Peyer's patch (tissue), 4 donors: Measurements from ENCODE around the gene CELF3. TPM values are rescaled to one million over a fixed set of nuclear protein-coding genes. Genes with fewer than 3 reads are reported as not detected.

Experiments used
- DNase-seq, 3 donors: peaks; one replicate each; pipeline ENCODE4 v3.0.0-alpha.2; 2017 to 2019
- H3K27ac ChIP-seq, 4 donors: fragments of 200-600 bp; sonication (generic); one replicate each; pipeline ENCODE4 v1.5.1; 2016 to 2019
- H3K27me3 ChIP-seq, 2 donors: fragments of 200-600 bp; sonication (generic); one replicate each; pipeline ENCODE4 v1.5.1; 2019
- H3K36me3 ChIP-seq, 3 donors: fragments of 200-600 bp; sonication (generic); one replicate each; pipeline ENCODE4 v1.5.1; 2016 to 2019
- H3K4me1 ChIP-seq, 4 donors: fragments of 200-600 bp; sonication (generic); one replicate each; pipeline ENCODE4 v1.5.1; 2016 to 2019
- H3K4me3 ChIP-seq, 4 donors: fragments of 200-600 bp; sonication (generic); 1 replicate in 3 of 4; 2 replicates in 1 of 4; pipeline ENCODE4 v1.5.1; 2016 to 2019; ENCODE audit warnings: mild to moderate bottlenecking in 1 of 4
- H3K9me3 ChIP-seq, 4 donors: fragments of 200-600 bp; sonication (generic); one replicate each; pipeline ENCODE4 v1.5.1; 2016 to 2019; ENCODE audit warnings: mild to moderate bottlenecking in 1 of 4
- POLR2A ChIP-seq, 2 donors: fragments of 450-650 bp; IDR thresholded peaks; one replicate each; pipeline ENCODE4 v1.5.1; 2017; ENCODE audit warnings: antibody characterized with exemption in 2 of 2, mild to moderate bottlenecking in 2 of 2, moderate library complexity in 2 of 2
- total RNA-seq, 4 donors: library from RNA; depleted of rRNA; stranded (reverse); fragments of >200 nt; gene quantifications; one replicate each; pipeline ENCODE4 v1.1.0, GENCODE V29; 2016
- TF ChIP-seq, protein P1 (sequence below), 6 experiments: fragments of 450-650 bp in 4 of 6; fragments of 200-600 bp in 2 of 6; sonication (generic) in 1 of 6; IDR thresholded peaks; one replicate each; pipeline ENCODE4 v1.5.1; 2017 to 2019; ENCODE audit warnings: antibody characterized with exemption in 6 of 6, mild to moderate bottlenecking in 3 of 6, moderate library complexity in 1 of 6

Gene CELF3
- total RNA-seq, 4 donors from 2014 or later = 2.5 to 7.7 (median 6.1) TPM

DNA sequence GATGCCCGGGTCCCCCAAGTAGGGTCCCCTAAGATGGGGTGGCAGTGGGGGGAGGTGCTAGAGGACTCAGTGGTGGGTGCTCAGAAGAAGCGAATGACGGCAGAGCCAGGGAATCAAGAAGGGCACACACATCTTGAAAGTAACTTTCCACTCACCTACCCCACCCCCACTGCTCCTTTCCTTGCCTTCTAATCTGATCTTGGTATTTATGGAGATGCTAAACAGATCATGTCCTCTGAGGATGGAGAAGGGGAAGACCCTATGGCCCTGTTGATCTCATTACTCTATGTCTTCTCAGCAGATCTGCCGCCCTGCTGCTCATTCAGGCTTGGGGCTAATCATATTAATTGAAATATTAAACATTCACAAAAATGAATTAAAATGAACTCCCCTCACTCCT is 2.1 kb upstream of the CELF3 start:
- Histone ChIP-seq H3K4me3 (no peak overlapping the region), H3K27ac (no peak overlapping the region), H3K4me1 (peaks cover 0 to 29% (median 5%) of the 10 kb centered on the region in 4 donors), H3K9me3 (no peaks in the 10 kb centered on the region), H3K36me3 (no peaks in the 10 kb centered on the region), H3K27me3 (peaks cover 0 to 8% of the 10 kb centered on the region in 2 donors)
- DNase-seq = no peak
- no peak for TF ChIP-seq POLR2A (IDR thresholded peaks at IDR 0.05)
- TF ChIP-seq, protein P1, sequence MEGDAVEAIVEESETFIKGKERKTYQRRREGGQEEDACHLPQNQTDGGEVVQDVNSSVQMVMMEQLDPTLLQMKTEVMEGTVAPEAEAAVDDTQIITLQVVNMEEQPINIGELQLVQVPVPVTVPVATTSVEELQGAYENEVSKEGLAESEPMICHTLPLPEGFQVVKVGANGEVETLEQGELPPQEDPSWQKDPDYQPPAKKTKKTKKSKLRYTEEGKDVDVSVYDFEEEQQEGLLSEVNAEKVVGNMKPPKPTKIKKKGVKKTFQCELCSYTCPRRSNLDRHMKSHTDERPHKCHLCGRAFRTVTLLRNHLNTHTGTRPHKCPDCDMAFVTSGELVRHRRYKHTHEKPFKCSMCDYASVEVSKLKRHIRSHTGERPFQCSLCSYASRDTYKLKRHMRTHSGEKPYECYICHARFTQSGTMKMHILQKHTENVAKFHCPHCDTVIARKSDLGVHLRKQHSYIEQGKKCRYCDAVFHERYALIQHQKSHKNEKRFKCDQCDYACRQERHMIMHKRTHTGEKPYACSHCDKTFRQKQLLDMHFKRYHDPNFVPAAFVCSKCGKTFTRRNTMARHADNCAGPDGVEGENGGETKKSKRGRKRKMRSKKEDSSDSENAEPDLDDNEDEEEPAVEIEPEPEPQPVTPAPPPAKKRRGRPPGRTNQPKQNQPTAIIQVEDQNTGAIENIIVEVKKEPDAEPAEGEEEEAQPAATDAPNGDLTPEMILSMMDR (IDR thresholded peaks at IDR 0.05) = no peak

DNA sequence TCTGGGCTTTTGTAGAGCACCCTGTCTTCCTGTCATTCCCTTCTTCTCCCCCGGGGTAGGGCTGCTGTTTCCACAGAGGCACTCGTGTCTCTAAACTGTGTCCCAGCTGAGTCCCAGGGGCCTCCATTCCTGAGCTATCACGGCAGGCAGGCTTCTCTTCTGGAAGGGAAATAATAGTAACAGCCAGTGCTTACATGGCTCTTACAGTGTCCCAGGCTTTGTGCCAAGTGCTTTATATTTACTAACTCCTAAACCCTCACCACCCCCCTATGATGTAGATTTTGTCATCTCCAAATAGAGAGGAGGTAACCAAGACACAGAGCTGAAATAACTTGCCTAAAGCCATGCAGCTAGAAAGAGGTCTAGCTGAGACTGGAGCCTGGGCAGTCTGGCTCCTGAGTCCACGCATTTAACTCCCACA is 1.4 kb upstream of the CELF3 start:
- peaks cover 0 to 8% of the 10 kb centered on the region in 2 donors for H3K27me3 ChIP-seq
- no peaks in the 10 kb centered on the region for H3K36me3 ChIP-seq
- peaks cover 0 to 34% (median 5%) of the 10 kb centered on the region in 4 donors for H3K4me1 ChIP-seq
- no peak overlapping the region for H3K4me3 ChIP-seq
- no peak for DNase-seq
- H3K27ac ChIP-seq = no peak overlapping the region
- no peaks in the 10 kb centered on the region for H3K9me3 ChIP-seq
- TF ChIP-seq, protein P1 (IDR thresholded peaks at IDR 0.05) = no peak
- TF ChIP-seq POLR2A (IDR thresholded peaks at IDR 0.05) = no peak

DNA sequence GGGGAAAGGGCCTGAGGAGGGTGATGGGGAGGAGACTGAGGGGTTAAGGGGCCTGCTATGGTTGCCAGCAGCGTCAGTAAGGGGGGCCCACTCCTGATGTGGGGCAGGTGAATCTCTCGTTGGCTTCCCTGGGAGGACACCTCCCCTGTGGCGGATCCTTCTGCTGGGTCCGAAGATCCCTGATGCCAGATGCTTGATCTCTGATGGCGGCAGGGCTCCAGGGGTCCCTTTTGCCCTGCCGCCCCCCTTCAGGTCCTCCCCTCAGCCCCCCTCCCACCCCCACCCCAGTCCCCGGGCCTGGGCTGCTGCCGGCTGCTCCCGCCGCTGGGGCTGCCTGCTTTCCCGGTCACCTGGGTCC is 219 bp downstream of the CELF3 start:
- Histone ChIP-seq H3K27ac (no peak overlapping the region), H3K27me3 (peaks cover 0 to 8% of the 10 kb centered on the region in 2 donors), H3K4me3 (no peak overlapping the region), H3K4me1 (peaks cover 0 to 36% (median under 1%) of the 10 kb centered on the region in 4 donors), H3K9me3 (no peaks in the 10 kb centered on the region), H3K36me3 (no peaks in the 10 kb centered on the region)
- TF ChIP-seq POLR2A (IDR thresholded peaks at IDR 0.05) = no peak
- TF ChIP-seq, protein P1 (IDR thresholded peaks at IDR 0.05) = no peak
- no peak for DNase-seq

DNA sequence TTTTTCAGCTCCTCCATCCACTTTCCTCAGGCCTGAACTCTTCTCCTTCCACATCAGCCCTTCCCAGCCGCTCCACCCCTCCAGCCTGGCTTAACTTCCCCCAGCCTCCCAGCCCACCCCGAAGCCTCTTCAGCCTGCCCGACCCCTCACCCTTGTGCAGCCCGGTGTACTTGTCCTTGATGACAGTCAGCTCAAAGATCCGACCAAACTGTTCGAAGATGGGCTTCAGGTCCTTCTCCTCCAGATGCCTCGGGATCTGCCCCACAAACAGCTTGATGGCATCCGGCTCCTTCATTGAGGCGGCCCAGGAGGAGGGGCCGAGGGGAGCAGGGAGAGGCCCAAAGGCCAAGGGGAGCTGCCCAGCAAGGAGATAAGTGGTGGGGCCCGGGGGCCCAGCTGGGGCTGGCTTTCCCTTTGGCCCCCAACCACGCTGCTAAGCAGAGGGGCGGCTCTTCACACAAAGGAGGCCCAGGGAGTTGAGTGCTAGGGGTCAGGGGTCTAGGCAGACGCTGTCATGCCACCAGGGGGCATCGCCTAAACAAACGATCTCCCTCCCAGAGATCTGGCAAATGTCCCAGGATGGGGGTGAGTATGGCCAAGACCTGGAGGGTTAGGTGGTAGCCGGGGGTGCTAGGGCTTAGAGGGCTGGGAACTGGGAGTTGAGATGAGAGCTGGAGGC is 738 bp downstream of the CELF3 start:
- no peak overlapping the region for H3K27ac ChIP-seq
- no peaks in the 10 kb centered on the region for H3K36me3 ChIP-seq
- H3K9me3 ChIP-seq = no peaks in the 10 kb centered on the region
- no peak for DNase-seq
- H3K27me3 ChIP-seq = peaks cover 0 to 8% of the 10 kb centered on the region in 2 donors
- no peak for TF ChIP-seq POLR2A (IDR thresholded peaks at IDR 0.05)
- TF ChIP-seq, protein P1 (IDR thresholded peaks at IDR 0.05) = no peak
- H3K4me3 ChIP-seq = no peak overlapping the region
- H3K4me1 ChIP-seq = peaks cover 0 to 35% (median 0%) of the 10 kb centered on the region in 4 donors

DNA sequence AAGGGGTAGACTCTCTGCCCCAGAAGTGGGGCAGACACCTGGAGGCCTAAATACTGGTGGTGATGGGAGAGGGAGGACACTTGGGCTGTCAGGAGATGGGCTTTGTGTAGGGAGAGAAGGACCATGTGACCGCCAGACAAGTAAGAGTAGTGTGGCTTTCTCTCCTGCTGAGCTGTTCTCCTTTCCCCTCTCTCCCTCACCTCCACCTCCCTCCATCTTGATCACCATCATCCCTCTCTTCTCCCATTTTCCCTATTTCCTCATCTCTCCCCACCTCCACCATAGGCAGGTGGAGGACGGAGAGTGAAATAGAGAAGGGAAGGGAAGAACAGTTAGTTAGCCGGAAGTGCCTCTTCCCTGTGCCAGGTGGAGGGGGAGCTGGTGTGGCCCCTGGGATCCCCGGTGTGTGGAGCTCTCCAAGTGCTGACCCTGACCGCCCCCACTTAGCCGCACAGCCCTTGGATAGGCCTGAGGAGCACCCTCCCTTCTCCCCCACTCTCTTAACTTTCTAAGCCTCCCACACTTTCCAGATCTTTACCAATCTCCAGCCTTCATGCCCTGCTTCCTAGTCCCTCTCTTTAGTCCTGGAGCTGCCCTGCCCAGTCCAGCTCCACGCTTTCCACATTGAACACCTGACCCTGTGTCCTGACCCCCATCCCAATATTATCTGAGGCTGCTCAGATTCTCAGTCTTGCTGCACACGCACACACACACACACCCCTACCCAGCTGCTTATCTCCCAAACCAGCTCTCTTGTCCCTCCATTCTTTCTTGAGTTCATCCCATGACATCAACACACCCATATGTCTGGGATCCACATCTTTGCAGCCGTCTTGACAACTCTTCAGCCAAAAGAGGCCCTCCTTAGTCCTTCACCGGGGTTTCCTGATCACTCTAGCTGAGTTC is 1.5 kb downstream of the CELF3 start:
- no peak overlapping the region for H3K27ac ChIP-seq
- peaks cover 0 to 8% of the 10 kb centered on the region in 2 donors for H3K27me3 ChIP-seq
- TF ChIP-seq, protein P1 (IDR thresholded peaks at IDR 0.05) = no peak
- TF ChIP-seq POLR2A (IDR thresholded peaks at IDR 0.05) = no peak
- DNase-seq = no peak
- H3K4me1 ChIP-seq = peaks cover 0 to 28% (median 0%) of the 10 kb centered on the region in 4 donors
- H3K9me3 ChIP-seq = no peaks in the 10 kb centered on the region
- no peaks in the 10 kb centered on the region for H3K36me3 ChIP-seq
- no peak overlapping the region for H3K4me3 ChIP-seq
